Measurements from ENCODE around the gene GSK3A.
A peak's percentile ranks its signal among the peaks of the same experiment; 100 is the strongest.

Gene GSK3A

GRCh38 chr19:42196011-42197001 lies 46.1 kb downstream of the GSK3A start:
- no peak for DNase-seq

- DNase-seq, result no peak
Measured at GRCh38 chr19:42193706-42194105, 48.7 kb downstream of the GSK3A start.

- DNase-seq, result no peak
Measured at GRCh38 chr19:42193294-42193693, 49.1 kb downstream of the GSK3A start.

GRCh38 chr19:42191855-42192254 lies 50.5 kb downstream of the GSK3A start:
- no peak for DNase-seq

GRCh38 chr19:42191330-42191729 lies 51.1 kb downstream of the GSK3A start:
- DNase-seq, result no peak

- DNase-seq, result no peak
Measured at GRCh38 chr19:42189133-42189532, 53.3 kb downstream of the GSK3A start.

- no peak for DNase-seq
Measured at GRCh38 chr19:42188665-42189064, 53.7 kb downstream of the GSK3A start.

- no peak for DNase-seq
Measured at GRCh38 chr19:42185277-42185676, 57.1 kb downstream of the GSK3A start.

- DNase-seq, result peak; percentile 21 to 59 (median 48)
Measured at GRCh38 chr19:42184401-42184861, 58.0 kb downstream of the GSK3A start.

Data from activated naive CD4-positive, alpha-beta T cell (primary cell).